Common myeloid progenitor, CD34-positive (primary cell): ENCODE results near the gene FBXO38. TPM values are rescaled to one million over a fixed set of nuclear protein-coding genes. Genes with fewer than 3 reads are reported as not detected.

Experiments used
- CTCF ChIA-PET: fragments of 350-600 bp; sonication (Branson Sonifier 250); formaldehyde crosslinking; loops from one replicate; lab custom pipeline; 2021; ENCODE audit warnings: antibody characterized with exemption; lab: Charles Lee
- POLR2A ChIA-PET: fragments of 350-600 bp; sonication (Branson Sonifier 250); formaldehyde crosslinking; loops from one replicate; lab custom pipeline; 2021; ENCODE audit warnings: antibody characterized with exemption; lab: Charles Lee
- DNase-seq, 3 donors: peaks; one replicate each; pipeline versions ENCODE4 v3.0.0 to v3.0.0-alpha.2; 2013
- H3K27ac ChIP-seq, 2 experiments: 1 replicate in 1 of 2; 2 replicates in 1 of 2; pipeline ENCODE4 v1.7.0; 2013; ENCODE audit warnings: inconsistent platforms in 2 of 2, low read length in 2 of 2, mild to moderate bottlenecking in 2 of 2, low read depth in 1 of 2, moderate library complexity in 1 of 2; ENCODE audit not compliant: severe bottlenecking in 2 of 2, insufficient read depth in 1 of 2, poor library complexity in 1 of 2
- H3K27me3 ChIP-seq, 5 experiments: replicated peaks in 2 of 5; 1 replicate in 3 of 5; 2 replicates in 2 of 5; pipeline versions ENCODE4 v1.6.1 to v1.7.0; 2013; ENCODE audit warnings: low read length in 4 of 5, mild to moderate bottlenecking in 2 of 5, moderate library complexity in 2 of 5, inconsistent platforms in 1 of 5; ENCODE audit not compliant: insufficient read depth in 5 of 5, control insufficient read depth in 4 of 5
- H3K36me3 ChIP-seq, 4 experiments: 1 replicate in 2 of 4; 2 replicates in 2 of 4; pipeline versions ENCODE4 v1.6.1 to v1.7.0; 2013; ENCODE audit warnings: low read length in 3 of 4, control low read depth in 1 of 4, mild to moderate bottlenecking in 1 of 4; ENCODE audit not compliant: control insufficient read depth in 4 of 4, insufficient read depth in 4 of 4
- H3K4me1 ChIP-seq, 4 experiments: 1 replicate in 3 of 4; 2 replicates in 1 of 4; pipeline versions ENCODE4 v1.6.1 to v1.7.1; 2013; ENCODE audit warnings: low read length in 3 of 4, mild to moderate bottlenecking in 3 of 4, control low read depth in 1 of 4, inconsistent platforms in 1 of 4, moderate library complexity in 1 of 4; ENCODE audit not compliant: control insufficient read depth in 4 of 4, insufficient read depth in 4 of 4; ENCODE audit errors: control extremely low read depth in 1 of 4
- H3K4me3 ChIP-seq, 7 experiments: 1 replicate in 4 of 7; 2 replicates in 3 of 7; pipeline versions ENCODE4 v1.5.1 to v1.7.0; 2013; ENCODE audit warnings: mild to moderate bottlenecking in 7 of 7, low read length in 6 of 7, moderate library complexity in 6 of 7, inconsistent platforms in 2 of 7, low read depth in 2 of 7, control low read depth in 1 of 7; ENCODE audit not compliant: insufficient read depth in 4 of 7, control insufficient read depth in 1 of 7; ENCODE audit errors: extremely low read depth in 1 of 7
- H3K9me3 ChIP-seq, 5 experiments: 1 replicate in 4 of 5; 2 replicates in 1 of 5; pipeline versions ENCODE4 v1.6.1 to v1.7.1; 2013; ENCODE audit warnings: low read length in 4 of 5, mild to moderate bottlenecking in 2 of 5, inconsistent platforms in 1 of 5, low read depth in 1 of 5, moderate library complexity in 1 of 5; ENCODE audit not compliant: control insufficient read depth in 4 of 5, insufficient read depth in 2 of 5; ENCODE audit errors: control extremely low read depth in 1 of 5
- WGBS: methylation state at CpG from one replicate; pipeline ENCODE4 v1.1.5; 2013; ENCODE audit not compliant: insufficient coverage; 5-methylcytosine and 5-hydroxymethylcytosine counted together
- polyA plus RNA-seq: library from polyadenylated mRNA; unstranded; fragments of 120-200 nt; gene quantifications from one replicate; pipeline ENCODE4 v1.2.1, GENCODE V29; 2013

The FBXO38 gene
- 42.4 TPM for polyA plus RNA-seq

GRCh38 chr5:148383564-148384379 lies at the start of gene FBXO38:
FBXO38 (plus strand) TSS chr5:148383958; CDS start chr5:148394777, 10,819 bp downstream.
- POLR2A ChIA-PET: interaction anchor here (1.2 to 1.7 kb wide), 2 partner anchors 14 to 18 kb away, joined by 4 read pairs; no protein-coding TSS in a partner anchor
- CTCF ChIA-PET: interaction anchor here (0.5 to 1.6 kb wide), 5 partner anchors 12 to 48 kb away, joined by 3 to 9 read pairs (median 3); partner anchors contain the start of gene SPINK9
- peak; percentile 98 to 99 (median 99) for DNase-seq
- Histone ChIP-seq H3K27me3 (no peaks in the 10 kb centered on the region), H3K4me1 (peaks cover 9 to 32% (median 16%) of the 10 kb centered on the region in 4 experiments), H3K27ac (peak within 1 kb of the TSS; percentile 97 to 99), H3K36me3 (peaks cover 0 to 11% (median 6%) of the 10 kb centered on the region in 4 experiments), H3K4me3 (peak within 1 kb of the TSS; percentile 51 to 95 (median 86)), H3K9me3 (peaks cover 0 to 3% (median under 1%) of the 10 kb centered on the region in 5 experiments)
- under 1% methylated on average over 35 of the region's 45 CpGs for WGBS

GRCh38 chr5:148335259-148335658 lies 48.5 kb upstream of the FBXO38 start, which contains the start of gene SPINK9:
SPINK9 (plus strand) TSS chr5:148335559; CDS start chr5:148335614, 55 bp downstream.
- 100% methylated on average over 2 of the region's 3 CpGs for WGBS
- Histone ChIP-seq H3K36me3 (no peaks in the 10 kb centered on the region), H3K27me3 (no peaks in the 10 kb centered on the region), H3K4me3 (no peak within 1 kb of the TSS), H3K4me1 (no peaks in the 10 kb centered on the region), H3K27ac (no peak within 1 kb of the TSS), H3K9me3 (no peaks in the 10 kb centered on the region)
- ChIA-PET POLR2A (interaction anchor here (0.7 kb wide), 1 partner anchor 21 kb away, joined by 3 read pairs; no protein-coding TSS in a partner anchor), CTCF (interaction anchor here (0.7 to 1.6 kb wide), 3 partner anchors 48 to 353 kb away, joined by 3 to 4 read pairs (median 3); no protein-coding TSS in a partner anchor)
- DNase-seq: no peak

- H3K27ac ChIP-seq: no peak overlapping the region
- H3K4me3 ChIP-seq: no peak overlapping the region
- CTCF ChIA-PET: interaction anchor here (0.7 kb wide), 1 partner anchor 14 kb away, joined by 3 read pairs; no protein-coding TSS in a partner anchor
Measured at GRCh38 chr5:148336704-148337435, 46.9 kb upstream of the FBXO38 start.

GRCh38 chr5:148342371-148343045 lies 41.2 kb upstream of the FBXO38 start:
- CTCF ChIA-PET: no interaction called here

More at GRCh38 chr5:148336704-148337435, 46.9 kb upstream of the FBXO38 start:
- WGBS: 100% methylated on average over 1 of the region's 3 CpGs
- no peaks in the 10 kb centered on the region for H3K4me1 ChIP-seq
- no peaks in the 10 kb centered on the region for H3K27me3 ChIP-seq
- DNase-seq: peak in 2 of 3 donors; percentile 2 to 3
- POLR2A ChIA-PET: no interaction called here
- no peaks in the 10 kb centered on the region for H3K36me3 ChIP-seq
- H3K9me3 ChIP-seq: no peaks in the 10 kb centered on the region

GRCh38 chr5:148343046-148343407 lies 40.7 kb upstream of the FBXO38 start:
- H3K4me3 ChIP-seq: no peak overlapping the region
- POLR2A ChIA-PET: no interaction called here
- H3K36me3 ChIP-seq: no peaks in the 10 kb centered on the region
- H3K27ac ChIP-seq: no peak overlapping the region
- DNase-seq: no peak
- CTCF ChIA-PET: no interaction called here
- 95% methylated on average over 2 of the region's 2 CpGs for WGBS
- no peaks in the 10 kb centered on the region for H3K9me3 ChIP-seq
- no peaks in the 10 kb centered on the region for H3K4me1 ChIP-seq
- H3K27me3 ChIP-seq: no peaks in the 10 kb centered on the region

More at GRCh38 chr5:148342371-148343045, 41.2 kb upstream of the FBXO38 start:
- no peak overlapping the region for H3K4me3 ChIP-seq
- no peak overlapping the region for H3K27ac ChIP-seq
- H3K36me3 ChIP-seq: no peaks in the 10 kb centered on the region
- WGBS: no CpG with 5 or more reads among the region's 2 CpGs
- no peaks in the 10 kb centered on the region for H3K9me3 ChIP-seq
- no peak for DNase-seq
- no peaks in the 10 kb centered on the region for H3K27me3 ChIP-seq
- no peaks in the 10 kb centered on the region for H3K4me1 ChIP-seq
- POLR2A ChIA-PET: no interaction called here

GRCh38 chr5:148343603-148344487 lies 39.9 kb upstream of the FBXO38 start:
- H3K27me3 ChIP-seq: no peaks in the 10 kb centered on the region
- 100% methylated on average over 1 of the region's 7 CpGs for WGBS
- DNase-seq: no peak
- no peak overlapping the region for H3K4me3 ChIP-seq
- ChIA-PET POLR2A (no interaction called here), CTCF (no interaction called here)
- H3K9me3 ChIP-seq: no peaks in the 10 kb centered on the region
- H3K27ac ChIP-seq: no peak overlapping the region
- no peaks in the 10 kb centered on the region for H3K36me3 ChIP-seq
- H3K4me1 ChIP-seq: no peaks in the 10 kb centered on the region
